ENCODE measurements around the gene MIA.

MIA gene

GRCh38 chr19:40752257-40752781 lies 23.0 kb upstream of the MIA start:
- peak overlapping the region; percentile 92 for H3K4me3 ChIP-seq (ENCODE audit: low read length)
- TF ChIP-seq CTCF (conservative IDR thresholded peaks at IDR 0.05; ENCODE audit: low read length), result no peak

DNA sequence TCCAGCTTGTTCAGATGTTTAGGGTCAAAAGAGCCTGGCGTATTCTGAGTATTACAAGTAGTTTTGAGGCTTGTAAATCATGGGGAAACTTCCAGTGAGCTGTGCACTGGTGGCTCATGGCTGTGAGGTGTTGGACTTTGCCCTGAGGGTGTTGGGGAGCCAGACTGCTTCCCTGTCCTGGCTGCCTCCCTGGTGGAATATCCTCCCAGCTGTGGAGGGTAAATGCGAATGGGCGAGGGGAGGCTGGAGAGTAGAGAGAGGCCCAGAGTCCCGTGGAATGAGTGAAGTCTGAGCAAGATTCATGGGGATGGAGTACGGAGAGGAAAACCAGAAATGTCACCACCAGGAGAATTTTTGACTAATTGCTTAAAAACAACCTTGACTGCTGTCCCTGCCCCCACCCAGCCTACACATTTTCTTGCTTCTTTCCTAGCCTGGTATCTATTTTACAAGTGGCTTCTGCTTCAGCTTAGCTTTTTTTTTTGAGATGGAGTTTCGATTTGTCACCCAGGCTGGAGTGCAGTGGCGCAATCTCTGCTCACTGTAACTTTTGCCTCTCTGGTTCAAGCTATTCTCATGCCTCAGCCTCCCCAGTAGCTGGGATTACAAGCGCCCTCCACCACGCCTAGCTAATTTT lies 20.6 kb upstream of the MIA start:
- peak; percentile 29 for DNase-seq (ENCODE audit: low read depth)
- no peak for TF ChIP-seq CTCF (conservative IDR thresholded peaks at IDR 0.05; ENCODE audit: low read length)
- H3K4me3 ChIP-seq (ENCODE audit: low read length), result no peak overlapping the region

More at GRCh38 chr19:40752257-40752781, 23.0 kb upstream of the MIA start:
- no peak for DNase-seq (ENCODE audit: low read depth)

DNA sequence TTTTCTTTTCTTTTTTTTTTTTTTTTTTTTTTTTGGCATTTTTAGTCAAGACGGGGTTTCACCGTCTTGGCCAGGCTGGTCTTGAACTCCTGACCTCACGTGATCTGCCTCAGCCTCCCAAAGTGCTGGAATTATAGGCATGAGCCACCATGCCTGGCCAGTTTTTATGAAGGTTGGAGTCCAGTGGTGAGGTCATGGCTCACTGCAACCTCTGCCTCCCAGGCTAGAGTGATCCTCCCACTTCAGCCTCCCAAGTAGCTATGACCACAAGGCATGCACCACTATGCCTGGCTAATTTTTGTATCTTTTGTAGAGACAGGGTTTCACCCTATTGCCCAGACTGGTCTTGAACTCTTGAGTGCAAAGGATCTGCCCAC lies 20.1 kb upstream of the MIA start:
- no peak for TF ChIP-seq CTCF (conservative IDR thresholded peaks at IDR 0.05; ENCODE audit: low read length)
- no peak overlapping the region for H3K4me3 ChIP-seq (ENCODE audit: low read length)
- DNase-seq (ENCODE audit: low read depth), result no peak

GRCh38 chr19:40755791-40756190 lies 19.5 kb upstream of the MIA start:
- no peak for TF ChIP-seq CTCF (conservative IDR thresholded peaks at IDR 0.05; ENCODE audit: low read length)
- H3K4me3 ChIP-seq (ENCODE audit: low read length), result no peak overlapping the region
- no peak for DNase-seq (ENCODE audit: low read depth)

- no peak overlapping the region for H3K4me3 ChIP-seq (ENCODE audit: low read length)
- TF ChIP-seq CTCF (conservative IDR thresholded peaks at IDR 0.05; ENCODE audit: low read length), result no peak
- DNase-seq (ENCODE audit: low read depth), result no peak
Measured at GRCh38 chr19:40756502-40757110, 18.7 kb upstream of the MIA start.

GRCh38 chr19:40758491-40758890 lies 16.8 kb upstream of the MIA start:
- H3K4me3 ChIP-seq (ENCODE audit: low read length), result no peak overlapping the region
- DNase-seq (ENCODE audit: low read depth), result no peak
- no peak for TF ChIP-seq CTCF (conservative IDR thresholded peaks at IDR 0.05; ENCODE audit: low read length)

DNA sequence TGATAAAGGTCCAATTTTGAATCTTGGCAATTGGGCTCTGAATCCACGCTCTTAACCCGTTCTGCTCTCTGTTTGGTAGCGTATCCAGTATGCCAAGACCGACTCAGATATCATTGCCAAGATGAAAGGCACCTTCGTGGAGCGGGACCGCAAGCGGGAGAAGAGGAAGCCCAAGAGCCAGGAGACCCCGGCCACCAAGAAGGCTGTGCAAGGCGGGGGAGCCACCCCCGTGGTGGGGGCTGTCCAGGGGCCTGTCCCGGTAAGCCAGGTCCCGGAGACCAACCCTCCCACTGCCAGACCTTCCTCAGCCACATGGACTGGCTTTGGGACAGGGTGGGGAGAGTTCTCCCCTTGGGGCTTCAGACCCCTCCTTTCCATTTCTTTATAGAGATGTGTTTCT lies 16.0 kb upstream of the MIA start:
- TF ChIP-seq CTCF (conservative IDR thresholded peaks at IDR 0.05; ENCODE audit: low read length), result no peak
- no peak for DNase-seq (ENCODE audit: low read depth)
- H3K4me3 ChIP-seq (ENCODE audit: low read length), result no peak overlapping the region

All from AG10803 (cell line).